DOHH2 (cell line): ENCODE data around the gene MEGF11.
A peak's percentile ranks its signal among the peaks of the same experiment; 100 is the strongest.

Source experiments
- H3F3A ChIP-seq: fragments of 200-600 bp; sonication (generic), shearing (Covaris generic); 2 replicates; pipeline ENCODE4 v1.6.0; 2016; ENCODE audit warnings: antibody characterized with exemption, mild to moderate bottlenecking; ENCODE audit not compliant: control insufficient read depth, insufficient read depth
- H3K27ac ChIP-seq: fragments of 200-600 bp; sonication (generic); 2 replicates; pipeline ENCODE4 v1.5.1; 2014; ENCODE audit warnings: low read depth, mild to moderate bottlenecking, low read length, moderate library complexity
- H3K27me3 ChIP-seq: fragments of 200-600 bp; sonication (generic); 2 replicates; pipeline ENCODE4 v1.6.1; 2014; ENCODE audit warnings: mild to moderate bottlenecking, low read length, mixed read lengths; ENCODE audit not compliant: control insufficient read depth
- H3K36me3 ChIP-seq: fragments of 200-600 bp; sonication (generic); 2 replicates; pipeline ENCODE4 v1.6.1; 2014; ENCODE audit warnings: mild to moderate bottlenecking, low read length, moderate library complexity, mixed read lengths; ENCODE audit not compliant: control insufficient read depth
- H3K4me1 ChIP-seq: fragments of 200-600 bp; sonication (generic); 2 replicates; pipeline ENCODE4 v1.6.1; 2014; ENCODE audit warnings: mild to moderate bottlenecking, low read length, mixed read lengths; ENCODE audit not compliant: control insufficient read depth
- H3K4me2 ChIP-seq: fragments of 200-600 bp; sonication (generic); 2 replicates; pipeline ENCODE4 v1.6.0; 2014; ENCODE audit warnings: mild to moderate bottlenecking, low read length, moderate library complexity
- H3K4me3 ChIP-seq: fragments of 200-600 bp; sonication (generic); 2 replicates; pipeline ENCODE4 v1.5.1; 2014; ENCODE audit warnings: mild to moderate bottlenecking, low read length, mixed read lengths
- H3K79me2 ChIP-seq: fragments of 200-600 bp; sonication (generic); 2 replicates; pipeline ENCODE4 v1.6.1; 2014; ENCODE audit warnings: mild to moderate bottlenecking, low read length, mixed read lengths; ENCODE audit not compliant: control insufficient read depth
- H3K9me2 ChIP-seq: fragments of 200-600 bp; sonication (generic); replicated peaks from 2 replicates; pipeline ENCODE4 v1.6.1; 2014; ENCODE audit warnings: mild to moderate bottlenecking, low read length, mixed read lengths; ENCODE audit not compliant: control insufficient read depth
- H3K9me3 ChIP-seq: fragments of 200-600 bp; sonication (generic); 2 replicates; pipeline ENCODE4 v1.6.1; 2014; ENCODE audit warnings: antibody characterized with exemption, low read length, mixed read lengths; ENCODE audit not compliant: control insufficient read depth, insufficient read depth
- H4K20me1 ChIP-seq: fragments of 200-600 bp; sonication (generic); 2 replicates; pipeline ENCODE4 v1.6.0; 2014; ENCODE audit warnings: low read depth, mild to moderate bottlenecking, antibody characterized with exemption, low read length, moderate library complexity; ENCODE audit not compliant: control insufficient read depth, insufficient read depth
- EZH2phosphoT487 ChIP-seq: fragments of 200-600 bp; sonication (generic); IDR thresholded peaks from 2 replicates; pipeline ENCODE4 v1.6.1; 2017; ENCODE audit warnings: borderline replicate concordance, mild to moderate bottlenecking, antibody characterized with exemption, low read length, moderate library complexity, mixed read lengths
- TF ChIP-seq, protein P1 (sequence below): fragments of 200-600 bp; sonication (generic); IDR thresholded peaks from one replicate; pipeline ENCODE4 v1.5.1; 2014; ENCODE audit warnings: antibody characterized with exemption, mild to moderate bottlenecking, low read depth, low read length; ENCODE audit not compliant: poor library complexity, severe bottlenecking

Gene MEGF11

GRCh38 chr15:66251790-66252684 is 1.5 kb downstream of the MEGF11 start:
- Histone ChIP-seq H3K9me3 (no peaks in the 10 kb centered on the region), H3K27ac (peak overlapping the region; percentile 43), H3K36me3 (peaks cover 41% of the 10 kb centered on the region), H3K4me2 (peak overlapping the region; percentile 92), H4K20me1 (0 out of 2 replicates have a peak, but pooled peaks cover 3% of the 10 kb centered on the region), H3K4me3 (peak overlapping the region; percentile 92), H3K4me1 (peaks cover 54% of the 10 kb centered on the region), H3F3A (peaks cover 15% of the 10 kb centered on the region), H3K9me2 (no peaks in the 10 kb centered on the region), H3K79me2 (peaks cover 71% of the 10 kb centered on the region), H3K27me3 (peaks cover 24% of the 10 kb centered on the region)
- TF ChIP-seq, protein P1, sequence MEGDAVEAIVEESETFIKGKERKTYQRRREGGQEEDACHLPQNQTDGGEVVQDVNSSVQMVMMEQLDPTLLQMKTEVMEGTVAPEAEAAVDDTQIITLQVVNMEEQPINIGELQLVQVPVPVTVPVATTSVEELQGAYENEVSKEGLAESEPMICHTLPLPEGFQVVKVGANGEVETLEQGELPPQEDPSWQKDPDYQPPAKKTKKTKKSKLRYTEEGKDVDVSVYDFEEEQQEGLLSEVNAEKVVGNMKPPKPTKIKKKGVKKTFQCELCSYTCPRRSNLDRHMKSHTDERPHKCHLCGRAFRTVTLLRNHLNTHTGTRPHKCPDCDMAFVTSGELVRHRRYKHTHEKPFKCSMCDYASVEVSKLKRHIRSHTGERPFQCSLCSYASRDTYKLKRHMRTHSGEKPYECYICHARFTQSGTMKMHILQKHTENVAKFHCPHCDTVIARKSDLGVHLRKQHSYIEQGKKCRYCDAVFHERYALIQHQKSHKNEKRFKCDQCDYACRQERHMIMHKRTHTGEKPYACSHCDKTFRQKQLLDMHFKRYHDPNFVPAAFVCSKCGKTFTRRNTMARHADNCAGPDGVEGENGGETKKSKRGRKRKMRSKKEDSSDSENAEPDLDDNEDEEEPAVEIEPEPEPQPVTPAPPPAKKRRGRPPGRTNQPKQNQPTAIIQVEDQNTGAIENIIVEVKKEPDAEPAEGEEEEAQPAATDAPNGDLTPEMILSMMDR = peak; percentile 81
- no peak for TF ChIP-seq EZH2phosphoT487

DNA sequence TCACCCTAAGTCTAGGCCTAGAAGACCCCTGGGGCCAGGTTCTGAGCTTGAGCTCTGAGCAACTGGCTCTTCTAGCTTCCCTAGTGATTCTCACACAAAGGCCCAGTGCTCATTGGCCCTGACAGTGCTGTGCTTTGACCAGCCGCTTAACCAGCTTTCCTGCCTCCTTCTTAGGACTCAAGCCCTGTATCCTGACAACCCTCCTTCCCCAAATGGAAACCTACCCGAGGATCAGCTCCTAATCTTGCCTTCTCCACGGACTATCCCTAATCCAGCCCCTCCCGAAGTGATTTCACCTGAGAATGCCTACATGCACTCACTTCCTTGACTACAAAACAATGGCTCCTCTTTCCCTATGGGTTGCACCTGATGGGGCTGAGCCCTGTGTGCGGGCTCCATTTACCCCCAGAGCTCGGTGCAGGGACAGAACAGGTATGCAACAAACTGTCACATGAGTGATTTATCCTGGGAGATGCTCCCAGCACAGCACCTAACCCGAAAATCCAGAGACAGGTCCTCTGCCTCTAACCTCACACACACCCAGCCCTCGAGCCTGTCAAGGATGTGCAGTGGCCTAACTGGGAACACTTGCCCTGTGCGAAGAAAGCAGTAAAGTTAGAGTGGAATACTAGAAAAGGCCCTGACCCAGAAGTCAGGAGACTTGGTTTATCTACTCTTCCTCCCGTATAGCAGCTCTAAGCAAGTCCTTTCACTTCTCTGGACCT is 2.3 kb downstream of the MEGF11 start:
- H3K79me2 ChIP-seq = peaks cover 79% of the 10 kb centered on the region
- peaks cover 56% of the 10 kb centered on the region for H3K4me1 ChIP-seq
- peak overlapping the region; percentile 92 for H3K4me2 ChIP-seq
- H3K27ac ChIP-seq = no peak overlapping the region
- peaks cover 44% of the 10 kb centered on the region for H3K36me3 ChIP-seq
- no peaks in the 10 kb centered on the region for H3K9me2 ChIP-seq
- H3F3A ChIP-seq = peaks cover 15% of the 10 kb centered on the region
- H3K4me3 ChIP-seq = peak overlapping the region; percentile 92
- H3K27me3 ChIP-seq = peaks cover 23% of the 10 kb centered on the region
- TF ChIP-seq, protein P1 = no peak
- no peak for TF ChIP-seq EZH2phosphoT487
- H4K20me1 ChIP-seq = 0 out of 2 replicates have a peak, but pooled peaks cover 3% of the 10 kb centered on the region
- H3K9me3 ChIP-seq = no peaks in the 10 kb centered on the region

DNA sequence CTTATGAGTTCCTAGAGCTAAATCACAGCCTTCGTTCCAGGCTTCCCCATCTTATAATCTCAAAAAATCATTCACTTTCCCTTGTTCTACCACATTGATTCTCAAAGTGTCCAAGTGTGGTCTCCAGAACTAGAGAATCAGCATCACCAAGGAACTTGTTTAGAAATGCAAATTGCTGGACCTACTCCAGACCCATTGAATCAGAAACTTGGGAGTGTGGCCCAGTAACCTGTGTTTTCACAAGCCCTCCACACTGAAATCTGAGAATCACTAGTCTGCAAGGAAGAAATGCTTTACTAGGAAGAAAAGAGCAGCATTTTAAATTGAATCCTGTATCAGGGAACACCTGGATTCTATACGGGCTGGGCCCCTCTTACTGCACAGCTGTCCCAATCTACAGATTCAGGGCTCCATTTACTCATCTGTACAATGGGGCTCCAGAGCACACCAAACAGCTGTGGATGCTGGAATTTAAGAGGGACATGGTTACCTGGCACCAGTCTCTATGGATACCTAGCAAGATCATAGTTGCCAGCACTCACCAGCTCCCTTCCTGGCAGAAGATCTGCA is 3.9 kb downstream of the MEGF11 start:
- peaks cover 8% of the 10 kb centered on the region for H3K27me3 ChIP-seq
- H3K4me2 ChIP-seq = peak overlapping the region; percentile 92
- no peak overlapping the region for H3K4me3 ChIP-seq
- no peaks in the 10 kb centered on the region for H3K9me3 ChIP-seq
- H3K79me2 ChIP-seq = peaks cover 94% of the 10 kb centered on the region
- H3K9me2 ChIP-seq = no peaks in the 10 kb centered on the region
- H3K36me3 ChIP-seq = peaks cover 55% of the 10 kb centered on the region
- peaks cover 15% of the 10 kb centered on the region for H3F3A ChIP-seq
- TF ChIP-seq, protein P1 = no peak
- TF ChIP-seq EZH2phosphoT487 = no peak
- peaks cover 67% of the 10 kb centered on the region for H3K4me1 ChIP-seq
- 0 out of 2 replicates have a peak, but pooled peaks cover 3% of the 10 kb centered on the region for H4K20me1 ChIP-seq
- no peak overlapping the region for H3K27ac ChIP-seq
